DMS114 treated with DMSO at 0.1 percent for 48 hours (cell line): Measurements from ENCODE around the gene LRRC8C.

ENCODE experiments used
- DNase-seq: peaks from one replicate; lab custom pipeline; 2025; ENCODE audit not compliant: unreplicated experiment; lab: John Stamatoyannopoulos, UW

Gene LRRC8C

DNA sequence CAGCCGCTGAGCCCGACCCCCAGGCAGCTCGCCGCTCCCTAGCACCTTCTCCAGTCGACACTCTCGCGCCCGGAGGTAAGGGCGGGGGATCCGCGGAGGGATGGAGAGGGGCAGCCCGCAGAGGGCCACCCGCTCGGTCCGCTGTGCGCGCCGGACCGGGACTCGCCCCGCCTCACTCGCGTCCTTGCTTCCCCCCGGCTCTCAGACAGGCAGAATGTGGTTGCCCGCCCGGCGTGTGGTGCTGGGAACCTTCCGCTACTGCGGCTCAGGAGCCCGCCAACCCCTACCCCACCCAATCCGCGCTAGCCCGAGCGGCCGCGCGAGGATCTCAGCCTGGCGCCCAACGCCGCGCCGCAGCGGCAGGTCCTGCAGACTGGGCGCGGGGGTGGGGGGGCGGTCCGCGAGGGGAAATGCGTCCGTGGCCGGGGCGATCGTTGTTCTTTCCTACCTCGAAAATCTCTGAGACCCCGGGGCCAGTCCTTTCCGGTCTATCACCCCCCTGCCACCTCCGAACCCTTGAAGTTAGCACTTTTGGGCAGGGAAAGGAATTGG, 404 bp downstream of the LRRC8C start:
- peak; percentile 37 for DNase-seq

DNA sequence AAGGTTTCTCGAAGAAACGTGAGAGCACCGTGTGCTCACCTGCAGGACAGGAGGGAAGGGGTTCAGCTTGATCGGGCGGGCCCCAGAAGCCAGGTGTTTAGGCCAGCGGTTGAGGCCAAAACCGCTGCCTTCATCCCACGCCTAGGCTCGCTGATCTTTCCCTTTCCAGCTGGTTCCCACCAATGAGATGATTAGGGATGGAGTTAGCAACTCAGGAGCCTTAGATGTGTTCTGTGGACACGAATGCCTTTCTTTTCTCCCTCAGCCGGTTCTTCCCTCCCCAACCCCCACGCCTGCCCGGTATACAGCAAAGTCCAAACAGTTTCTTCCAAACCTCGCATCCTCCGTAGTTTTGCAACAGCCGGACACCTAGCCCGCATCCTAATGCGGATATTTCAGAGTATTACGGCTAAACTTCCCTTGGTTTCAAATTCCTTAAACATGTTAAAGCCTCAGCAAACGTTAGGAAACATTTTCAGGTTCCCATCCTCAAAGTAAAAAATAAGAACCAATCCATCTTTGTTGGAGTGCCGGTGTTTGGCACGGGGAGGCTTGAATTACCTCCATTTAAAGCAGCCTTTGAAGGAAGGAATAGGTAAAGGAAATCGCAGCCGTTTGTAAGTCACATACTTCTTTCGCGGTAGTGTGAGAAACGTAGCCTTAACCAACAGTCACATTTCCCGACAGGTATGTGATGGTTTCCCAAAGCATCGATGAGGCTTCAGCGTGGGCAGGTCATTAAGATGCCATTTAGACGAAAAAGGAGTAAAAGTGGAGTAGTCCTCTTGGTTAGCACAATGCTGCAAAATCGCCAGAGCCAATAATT, 1.1 kb downstream of the LRRC8C start:
- DNase-seq, result no peak

DNA sequence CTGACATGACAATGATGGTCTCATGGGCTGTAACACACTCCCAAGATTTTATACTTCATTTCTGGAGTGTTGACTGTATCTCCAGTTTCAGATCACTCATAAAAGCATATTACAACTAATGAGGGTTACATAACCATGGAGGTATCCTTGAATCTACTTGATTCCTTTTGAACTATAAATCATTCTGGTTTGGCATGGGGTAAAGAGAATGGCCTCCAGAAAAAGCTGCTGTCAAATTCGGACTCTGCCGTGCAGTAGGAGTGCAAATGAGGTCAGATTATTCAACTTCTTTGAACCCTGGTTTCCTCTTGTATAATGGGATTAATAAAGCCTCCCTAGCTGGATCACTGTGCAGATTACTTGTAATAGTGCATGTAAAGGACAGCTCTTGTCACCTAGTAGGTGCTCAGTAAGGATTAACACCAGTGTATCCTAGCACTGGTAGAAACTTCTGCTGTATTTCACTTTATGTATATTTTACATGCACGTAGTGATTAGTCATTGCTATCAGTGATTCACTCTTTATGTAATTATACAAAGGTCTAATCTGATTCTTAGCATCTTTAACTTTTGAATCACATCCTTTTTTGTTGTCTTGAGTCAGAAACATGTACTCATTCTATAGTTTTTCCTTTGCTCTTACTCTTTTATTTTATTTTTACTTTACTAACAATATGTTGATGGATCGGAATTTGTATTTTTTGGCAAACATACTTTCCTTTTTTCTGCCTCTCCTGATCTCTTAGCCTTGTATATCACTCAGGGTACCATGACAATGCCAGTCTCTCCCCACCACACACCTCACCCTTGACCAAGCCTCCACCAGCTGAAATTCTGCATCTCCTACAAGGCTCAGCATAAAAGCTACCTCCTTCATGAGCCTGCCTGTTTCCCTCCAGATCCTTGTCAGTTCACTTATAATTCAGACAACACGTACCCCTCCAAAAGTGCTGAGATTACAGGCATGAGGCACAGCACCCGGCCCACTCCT, 3.2 kb downstream of the LRRC8C start:
- DNase-seq, result no peak

DNA sequence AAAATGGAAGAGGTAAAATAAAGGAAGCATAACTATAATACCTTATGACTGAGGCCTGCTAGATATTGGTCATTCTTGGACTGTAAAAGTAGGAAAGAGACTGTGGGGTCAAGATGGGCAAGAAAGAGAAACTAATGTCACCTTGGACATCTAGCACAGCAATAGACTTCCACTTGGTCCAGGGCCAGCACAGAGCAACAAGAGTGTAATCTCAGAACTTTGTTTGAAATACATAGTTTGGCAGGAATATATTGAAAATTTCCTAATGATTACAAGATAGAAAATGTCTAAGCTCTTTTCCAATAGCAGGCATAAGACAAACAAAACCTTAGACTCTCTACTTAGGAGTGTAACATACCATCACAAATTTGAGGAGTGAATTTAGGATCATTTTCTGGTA, 4.6 kb downstream of the LRRC8C start:
- no peak for DNase-seq

DNA sequence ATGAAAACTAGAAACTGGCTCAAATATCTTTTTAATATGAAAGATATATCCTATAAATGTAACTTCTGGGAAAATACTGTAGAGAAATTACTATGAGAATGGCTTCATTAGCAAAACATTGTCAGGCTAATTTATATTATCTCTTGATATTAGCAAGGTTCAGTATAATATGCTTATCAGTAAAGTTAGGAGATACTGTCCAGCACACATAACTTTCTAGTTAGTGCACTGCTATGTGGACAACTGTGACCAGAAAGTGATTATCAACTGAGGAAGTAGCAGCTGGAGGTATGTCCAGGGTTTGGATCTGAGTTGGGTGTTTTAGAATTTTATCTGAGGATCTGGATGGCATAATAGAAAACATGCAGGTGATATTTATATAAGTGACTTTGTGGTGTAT, 7.5 kb downstream of the LRRC8C start:
- DNase-seq, result no peak

DNA sequence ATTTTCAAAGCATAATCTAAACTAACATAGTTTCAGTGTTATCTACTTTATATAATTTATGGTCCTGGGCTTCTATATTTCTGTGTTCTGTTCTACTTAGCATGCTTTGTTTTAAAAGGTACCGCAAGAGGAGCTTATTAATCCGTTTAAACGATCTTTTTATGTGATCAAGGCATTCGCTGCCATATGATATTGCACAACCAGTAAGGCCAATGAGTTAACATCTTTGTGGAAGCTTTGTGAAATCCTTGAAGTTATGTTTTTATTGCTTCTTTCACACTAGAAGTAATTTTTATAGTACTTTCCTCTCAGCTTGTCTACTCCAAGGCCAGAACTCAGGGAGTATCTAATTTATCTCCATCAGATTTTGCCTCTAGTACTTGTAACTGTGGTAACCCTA, 8.9 kb downstream of the LRRC8C start:
- no peak for DNase-seq

DNA sequence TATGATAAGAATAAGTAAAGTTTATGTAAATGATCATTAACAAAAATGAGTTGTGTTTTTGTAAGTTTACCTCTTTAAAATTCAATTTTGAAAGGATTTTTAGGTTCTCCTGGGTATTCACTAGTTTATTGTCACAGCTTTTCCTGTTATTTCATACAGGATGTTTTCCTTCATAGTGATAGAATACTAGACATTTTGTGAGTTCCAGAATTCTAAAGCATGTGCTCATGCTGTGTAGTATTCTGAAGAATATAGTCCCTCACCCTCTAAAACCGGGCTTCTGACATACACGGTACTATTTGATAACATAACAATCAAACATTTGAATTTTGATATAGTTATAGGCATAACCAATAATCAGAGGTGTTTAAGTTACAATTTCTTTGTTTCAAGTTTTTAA, 10.7 kb downstream of the LRRC8C start:
- DNase-seq, result no peak

DNA sequence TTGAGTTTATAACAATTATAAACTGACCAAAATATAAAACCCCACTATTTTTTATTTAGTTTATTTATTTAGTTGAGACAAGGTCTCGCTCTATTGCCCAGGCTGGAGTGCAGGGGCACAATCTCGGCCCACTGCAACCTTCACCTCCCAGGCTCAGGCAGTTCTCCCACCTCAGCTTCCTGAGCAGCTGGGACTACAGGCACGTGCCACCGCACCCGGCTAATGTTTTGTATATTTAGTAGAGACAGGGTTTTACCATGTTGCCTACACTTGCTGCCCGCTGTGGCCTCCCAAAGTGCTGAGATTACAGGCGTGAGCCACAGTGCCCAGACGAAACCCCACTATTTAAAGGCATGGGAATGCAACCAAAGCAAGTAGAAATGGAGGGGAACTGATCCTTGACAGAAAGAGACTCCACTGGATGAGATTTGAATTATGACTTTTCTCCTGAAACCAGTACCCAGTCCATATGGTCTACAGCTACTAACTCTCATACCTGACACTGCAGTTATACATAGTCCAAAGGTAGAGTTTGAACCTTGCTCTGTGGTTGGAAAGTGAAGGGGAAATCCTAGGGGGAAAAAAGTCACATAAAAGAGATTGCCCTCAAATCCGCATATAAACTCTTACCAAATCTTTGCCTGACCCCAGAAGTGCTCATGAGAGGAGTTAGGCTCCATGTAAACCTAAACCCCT, 11.3 kb downstream of the LRRC8C start:
- DNase-seq, result no peak

DNA sequence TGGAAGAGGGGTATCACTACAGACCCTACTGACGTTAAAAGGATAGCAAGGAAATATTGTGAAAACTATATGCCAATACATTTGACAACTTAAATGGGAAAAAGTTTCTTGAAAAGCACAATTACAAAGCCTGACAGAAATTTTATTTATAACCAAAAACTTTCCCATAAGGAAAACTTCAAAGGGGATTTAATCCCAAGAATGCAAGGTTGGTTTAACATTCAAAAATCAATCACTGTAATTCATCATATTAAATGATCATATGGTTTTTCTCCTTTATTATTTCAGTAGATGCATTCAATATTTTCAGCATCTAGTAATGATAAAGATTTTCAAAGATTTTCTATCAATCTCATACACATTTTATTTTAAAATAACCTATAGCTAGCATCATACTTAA, 13.3 kb downstream of the LRRC8C start:
- no peak for DNase-seq

DNA sequence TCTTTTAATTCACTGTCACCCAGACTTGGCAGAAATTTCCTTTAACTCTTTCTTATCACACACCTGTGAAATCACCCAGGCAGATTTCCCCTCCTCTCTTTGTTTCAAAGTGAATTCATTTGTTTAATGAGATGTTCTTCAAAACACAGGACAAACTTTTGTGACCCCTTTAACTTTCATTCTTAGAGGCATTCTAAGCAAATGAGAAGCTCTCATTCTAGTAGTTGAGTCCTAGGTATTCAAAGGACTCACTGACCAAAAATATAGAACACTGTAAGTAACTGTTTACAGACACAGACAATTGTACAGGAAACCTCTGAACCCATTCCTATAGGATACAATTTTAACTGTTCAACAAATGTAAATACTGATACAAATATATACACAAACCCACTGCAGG, 16.9 kb downstream of the LRRC8C start:
- DNase-seq, result no peak

DNA sequence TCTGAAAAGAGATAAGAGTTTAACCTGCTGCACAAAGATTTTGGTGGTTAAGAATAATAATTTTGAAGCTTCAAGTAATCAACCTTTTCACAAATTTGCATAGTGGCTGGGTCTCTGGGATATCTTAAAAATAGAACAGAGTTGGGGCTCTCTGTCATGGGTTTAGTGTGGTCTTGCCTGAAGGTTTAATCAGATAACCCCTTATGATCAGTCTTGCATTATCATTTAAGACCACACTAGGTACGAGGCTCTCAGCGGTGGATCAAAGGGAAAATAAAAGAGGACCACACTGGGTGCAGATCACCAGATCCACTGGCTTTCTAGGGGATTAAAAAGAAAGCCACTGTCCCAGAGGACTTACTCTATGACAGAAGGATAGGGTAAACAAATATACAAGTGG, 19.5 kb downstream of the LRRC8C start:
- DNase-seq, result no peak

DNA sequence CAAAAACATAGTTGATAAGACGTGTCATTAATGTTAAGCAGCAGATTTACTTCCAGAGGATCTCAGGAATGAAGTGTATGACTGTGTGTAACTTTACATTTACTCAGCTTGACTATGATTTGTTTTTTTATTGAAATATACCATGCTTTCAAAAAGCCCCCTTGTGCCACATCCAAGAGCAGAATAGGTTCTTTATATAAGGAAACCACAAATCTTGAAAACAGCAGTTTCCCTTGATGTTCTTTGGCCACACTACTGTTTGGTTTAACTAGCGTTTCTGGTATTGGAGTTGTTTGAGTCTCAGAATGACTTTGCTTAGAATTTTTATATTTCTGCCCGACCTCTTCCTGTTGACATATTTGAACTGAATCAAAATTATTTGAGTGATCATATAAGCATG, 25.0 kb downstream of the LRRC8C start:
- DNase-seq, result no peak

DNA sequence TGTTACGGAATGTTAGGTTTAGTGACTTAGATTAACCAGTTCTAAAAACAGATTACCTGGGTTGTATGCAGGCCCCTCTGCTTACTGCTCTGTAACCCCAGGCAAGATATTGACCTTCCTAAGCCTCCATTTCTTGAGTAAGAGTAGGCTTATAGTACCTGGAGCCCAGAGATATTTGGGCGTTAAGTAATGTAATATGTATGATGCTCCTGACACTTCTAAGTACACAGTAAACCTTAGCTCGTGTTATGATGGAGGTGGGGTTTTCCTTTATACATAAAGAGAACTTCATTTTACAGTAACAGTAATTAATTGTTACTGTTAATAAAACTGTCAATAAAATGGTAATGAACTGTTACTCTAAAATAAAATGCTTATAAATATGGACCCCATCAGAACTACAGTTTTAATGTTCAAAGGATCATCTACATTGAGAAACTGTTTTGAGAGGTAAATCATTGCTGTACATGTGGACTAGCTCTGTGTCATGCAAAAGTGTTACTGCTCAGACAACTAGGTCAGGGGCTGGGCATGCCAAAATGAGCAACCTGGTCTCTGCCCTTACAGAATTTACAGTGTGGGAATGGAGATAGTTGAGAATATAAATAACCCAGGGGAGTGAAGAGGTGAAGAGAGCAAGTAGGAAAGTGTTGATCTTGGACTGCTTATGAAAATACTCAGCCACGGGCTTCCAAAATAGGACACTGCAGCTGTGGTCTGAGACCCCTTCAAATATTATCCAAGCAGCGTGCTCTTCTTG, 26.6 kb downstream of the LRRC8C start:
- no peak for DNase-seq

DNA sequence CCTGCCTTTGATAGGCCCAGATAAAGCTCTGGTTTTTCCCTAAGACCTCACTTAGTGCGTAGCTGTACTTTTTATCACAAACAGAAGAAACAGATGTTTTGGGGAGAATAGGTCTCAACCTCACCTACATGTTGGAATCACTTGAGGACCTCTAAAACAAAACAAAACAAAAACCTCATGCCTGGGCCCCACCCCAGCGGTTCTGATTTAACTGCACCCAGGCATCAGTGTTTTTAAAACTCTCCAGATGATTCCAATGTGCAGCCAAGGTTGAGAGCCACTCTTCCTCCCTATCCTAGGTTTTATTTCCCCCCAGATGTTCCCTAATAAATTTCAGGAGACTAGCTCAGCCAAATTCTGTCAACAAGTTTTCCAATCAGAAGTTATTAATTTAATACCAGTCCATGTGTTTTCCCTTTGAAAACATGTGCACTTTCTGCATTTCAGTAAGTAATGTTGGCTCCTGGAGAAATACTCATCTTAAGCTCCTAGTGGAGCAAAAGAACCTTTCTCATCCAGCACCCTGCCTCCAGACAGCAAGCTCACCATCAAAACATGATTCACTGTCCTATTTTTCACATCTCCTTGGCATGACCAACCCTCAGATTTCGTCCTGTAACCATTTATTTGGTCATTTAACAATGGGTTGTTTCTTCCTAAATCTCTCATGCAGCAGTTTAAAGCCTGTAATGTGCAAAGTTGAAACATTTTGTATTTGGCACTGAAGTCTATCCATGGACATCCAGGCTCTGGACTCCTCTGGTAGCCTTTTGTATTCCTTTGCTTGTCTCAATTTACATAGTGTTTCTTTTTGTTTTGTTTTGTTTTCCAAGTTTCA, 27.5 kb downstream of the LRRC8C start:
- no peak for DNase-seq

DNA sequence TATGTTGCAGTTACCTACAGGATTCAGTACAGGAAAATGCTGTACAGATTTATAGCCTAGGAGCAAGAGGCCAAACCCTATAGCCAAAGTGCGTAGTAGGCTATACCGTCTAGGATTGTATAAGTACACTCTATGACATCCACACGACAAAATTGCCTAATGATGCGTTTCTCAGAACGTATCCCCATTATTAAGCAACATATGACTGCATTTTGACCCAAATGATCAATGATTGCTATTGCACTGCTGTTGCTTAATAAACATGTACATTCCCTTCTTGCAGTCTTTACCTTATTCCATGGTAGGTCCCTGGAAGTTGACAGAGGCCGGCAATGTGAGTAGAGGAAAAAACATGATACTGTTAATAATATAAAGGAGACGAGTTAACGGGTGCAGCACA, 33.0 kb downstream of the LRRC8C start:
- no peak for DNase-seq

DNA sequence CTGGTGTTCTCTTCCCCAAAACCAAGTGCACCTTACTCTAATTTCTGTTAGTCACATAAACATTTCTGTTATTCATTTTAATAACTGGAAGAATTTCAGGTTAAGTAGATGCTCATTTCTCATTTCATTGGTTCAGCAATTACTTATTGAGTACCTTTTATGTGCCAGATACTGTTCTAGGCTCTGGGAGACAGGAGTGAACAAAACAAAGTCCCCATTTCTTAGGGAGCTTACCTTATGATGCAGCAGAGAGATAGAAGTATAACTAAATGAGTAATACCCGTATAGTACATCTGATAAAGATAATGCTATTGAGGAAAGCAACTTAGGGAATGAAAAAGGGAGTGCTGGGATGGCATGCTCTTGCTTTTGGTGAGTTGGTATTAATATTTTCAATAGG, 33.7 kb downstream of the LRRC8C start:
- no peak for DNase-seq

DNA sequence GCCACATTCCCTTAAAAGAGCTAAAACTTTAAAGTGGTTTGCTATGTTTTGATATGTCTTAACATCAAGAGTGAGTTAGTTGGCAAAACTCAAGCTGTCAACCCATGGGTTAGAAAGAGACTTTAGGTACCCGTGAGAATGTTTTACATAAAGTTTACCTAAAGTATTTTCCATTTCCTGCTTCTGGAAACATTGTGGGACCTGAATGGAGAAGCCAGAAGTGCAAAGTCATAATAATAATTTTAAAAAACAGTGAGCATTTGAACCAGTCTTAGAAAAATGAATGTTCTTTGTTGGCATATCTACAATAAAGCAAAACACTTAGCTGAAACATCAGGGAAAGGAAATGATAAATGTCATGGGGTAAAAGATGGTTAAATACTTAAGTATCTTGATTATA, 34.8 kb downstream of the LRRC8C start:
- no peak for DNase-seq

DNA sequence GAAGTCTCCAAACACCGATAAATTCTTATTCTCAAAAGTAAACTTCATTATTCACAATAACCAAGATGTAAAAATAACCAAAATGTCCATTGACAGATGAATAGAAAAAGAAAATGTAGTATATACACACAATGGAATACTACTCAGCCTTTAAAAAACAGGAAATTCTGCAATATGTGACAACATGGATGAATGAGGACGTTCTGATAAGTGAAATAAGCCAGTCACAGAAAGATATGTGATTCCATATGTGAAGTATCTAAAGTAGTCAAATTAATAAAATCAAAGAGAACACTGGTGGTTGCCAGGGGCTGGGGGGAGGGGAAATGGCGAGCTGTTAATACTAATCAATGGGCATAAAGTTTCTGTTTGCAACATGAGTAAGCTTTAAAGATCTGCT, 36.0 kb downstream of the LRRC8C start:
- no peak for DNase-seq

DNA sequence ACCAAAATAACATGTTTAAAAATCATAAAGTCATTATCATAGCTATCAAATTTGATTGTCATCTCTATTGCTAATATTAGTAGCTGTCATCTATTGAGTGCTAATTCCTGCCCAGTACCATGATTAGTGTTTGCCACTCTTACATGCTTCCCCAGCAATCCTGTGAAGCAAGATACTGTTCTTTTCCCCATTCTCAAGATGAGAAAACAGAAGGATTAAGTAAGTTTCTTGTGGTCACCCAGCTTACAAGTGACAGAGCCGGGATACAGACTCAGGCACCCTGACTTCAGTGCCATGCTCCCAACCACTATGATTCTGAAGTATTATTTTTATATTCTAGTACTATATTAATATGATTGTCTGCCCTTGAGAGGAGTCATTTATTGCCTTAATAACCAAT, 36.5 kb downstream of the LRRC8C start:
- no peak for DNase-seq

DNA sequence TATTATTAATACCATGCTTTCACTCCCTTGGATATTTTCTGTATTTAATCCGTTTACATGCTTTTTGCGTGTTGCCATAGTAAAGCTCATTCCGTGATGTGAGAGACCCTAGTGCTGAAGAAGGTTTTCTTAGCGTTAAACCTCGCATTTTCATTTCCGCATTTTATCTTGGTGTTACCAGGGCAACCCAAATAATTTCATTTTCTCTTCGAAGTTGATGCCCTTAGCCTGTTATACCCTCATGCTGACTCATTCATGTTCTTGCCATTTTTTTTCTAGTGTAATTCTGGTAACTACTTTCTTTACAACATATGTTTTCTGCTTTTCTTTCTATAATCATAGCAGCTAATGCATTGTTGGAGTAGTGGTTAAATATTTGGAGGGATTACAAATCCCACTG, 37.2 kb downstream of the LRRC8C start:
- no peak for DNase-seq
